SK-N-SH (cell line): Measurements from ENCODE around the gene RPL7A. TPM values are rescaled to one million over a fixed set of nuclear protein-coding genes. Genes with fewer than 3 reads are reported as not detected.
A peak's percentile ranks its signal among the peaks of the same experiment; 100 is the strongest.

Experiments used
- CTCF ChIA-PET: fragments of 300-600, 350-600 bp; formaldehyde crosslinking; extraction: SDS; loops from one replicate; lab custom pipeline; 2021; lab: Yijun Ruan, JAX
- POLR2A ChIA-PET: fragments of 350-600 bp; sonication (Branson Sonifier 250); formaldehyde crosslinking; extraction: SDS; loops from one replicate; lab custom pipeline; 2020; ENCODE audit warnings: antibody characterized with exemption, inconsistent platforms; lab: Yijun Ruan, JAX
- DNase-seq: peaks from one replicate; pipeline ENCODE4 v3.0.0; 2012
- H2AFZ ChIP-seq: fragments of 200-600 bp; sonication (generic); 2 replicates; pipeline ENCODE4 v1.8.1; 2016; ENCODE audit warnings: antibody characterized with exemption, mild to moderate bottlenecking, low read depth
- H3F3A ChIP-seq: fragments of 200-600 bp; sonication (generic); replicated peaks from 2 replicates; pipeline ENCODE3; 2016; ENCODE audit warnings: antibody characterized with exemption, mild to moderate bottlenecking; ENCODE audit not compliant: insufficient read depth
- H3K27ac ChIP-seq, 2 experiments: fragments of 200-500 bp in 1 of 2; fragments of 200-600 bp in 1 of 2; sonication (Bioruptor generic) in 1 of 2; sonication (generic), shearing (Covaris generic) in 1 of 2; 2 replicates each; pipeline versions ENCODE4 v1.5.1 to v1.6.1; 2014 to 2016; ENCODE audit warnings: low read depth in 2 of 2, inconsistent platforms in 1 of 2, low read length in 1 of 2, mild to moderate bottlenecking in 1 of 2, mixed read lengths in 1 of 2
- H3K27me3 ChIP-seq: fragments of 200-600 bp; sonication (generic), shearing (Covaris generic); 2 replicates; pipeline ENCODE4 v1.6.1; 2016; ENCODE audit warnings: mixed run types; ENCODE audit not compliant: insufficient read depth
- H3K36me3 ChIP-seq, 2 experiments: fragments of 200-500 bp in 1 of 2; fragments of 200-600 bp in 1 of 2; sonication (Bioruptor generic) in 1 of 2; sonication (generic) in 1 of 2; replicated peaks in 1 of 2; 2 replicates each; pipeline versions ENCODE3 to v1.5.1; 2014 to 2016; ENCODE audit warnings: low read length in 1 of 2, mild to moderate bottlenecking in 1 of 2; ENCODE audit not compliant: insufficient read depth in 2 of 2, control insufficient read depth in 1 of 2
- H3K4me1 ChIP-seq, 2 experiments: fragments of 200-500 bp in 1 of 2; fragments of 200-600 bp in 1 of 2; sonication (Bioruptor generic) in 1 of 2; sonication (generic), shearing (Covaris generic) in 1 of 2; 2 replicates each; pipeline versions ENCODE4 v1.5.1 to v1.6.1; 2014 to 2016; ENCODE audit warnings: low read depth in 1 of 2, low read length in 1 of 2, mixed run types in 1 of 2; ENCODE audit not compliant: insufficient read depth in 2 of 2, control insufficient read depth in 1 of 2
- H3K4me2 ChIP-seq: fragments of 200-600 bp; sonication (generic), shearing (Covaris generic); 2 replicates; pipeline ENCODE4 v1.6.1; 2017; ENCODE audit warnings: mixed run types
- H3K4me3 ChIP-seq, 2 experiments: fragments of 200-500 bp in 1 of 2; fragments of 200-600 bp in 1 of 2; sonication (Bioruptor generic) in 1 of 2; sonication (generic), shearing (Covaris generic) in 1 of 2; 2 replicates each; pipeline versions ENCODE4 v1.5.1 to v1.8.1; 2014 to 2016; ENCODE audit warnings: low read depth in 2 of 2, inconsistent platforms in 1 of 2, low read length in 1 of 2, mild to moderate bottlenecking in 1 of 2, mixed read lengths in 1 of 2, moderate library complexity in 1 of 2
- H3K79me2 ChIP-seq: fragments of 200-600 bp; sonication (generic); 2 replicates; pipeline ENCODE4 v1.8.1; 2017; ENCODE audit warnings: mild to moderate bottlenecking; ENCODE audit not compliant: insufficient read depth
- H3K9ac ChIP-seq: fragments of 200-600 bp; sonication (generic); 2 replicates; pipeline ENCODE4 v1.6.1; 2017; ENCODE audit warnings: mixed run types
- H3K9me2 ChIP-seq: fragments of 200-600 bp; sonication (generic); 2 replicates; pipeline ENCODE4 v1.6.1; 2017; ENCODE audit warnings: mixed run types
- H3K9me3 ChIP-seq: fragments of 200-600 bp; sonication (generic); 2 replicates; pipeline ENCODE4 v1.6.1; 2017; ENCODE audit warnings: mixed run types, mild to moderate bottlenecking, moderate library complexity
- H4K20me1 ChIP-seq: fragments of 200-600 bp; sonication (generic); 2 replicates; pipeline ENCODE4 v1.6.1; 2017; ENCODE audit warnings: mild to moderate bottlenecking, mixed run types; ENCODE audit not compliant: insufficient read depth
- CHD2 ChIP-seq: fragments of 150-350 bp; IDR thresholded peaks from 2 replicates; pipeline ENCODE4 v1.6.1; 2018; ENCODE audit warnings: low read length; ENCODE audit not compliant: partially characterized antibody
- EP300 ChIP-seq, 2 experiments: IDR thresholded peaks; 2 replicates each; pipeline versions ENCODE4 v1.4.0 to v1.6.1; 2012; ENCODE audit warnings: borderline replicate concordance in 1 of 2, low read depth in 1 of 2, low read length in 1 of 2
- EZH2phosphoT487 ChIP-seq: fragments of 200-600 bp; sonication (generic); IDR thresholded peaks from 2 replicates; pipeline ENCODE4 v1.6.1; 2017; ENCODE audit warnings: low read depth, mixed run types, mild to moderate bottlenecking, antibody characterized with exemption, moderate library complexity, borderline replicate concordance
- FOXJ3 ChIP-seq: sonication (generic); formaldehyde crosslinking; IDR thresholded peaks from 2 replicates; pipeline ENCODE4 v1.5.1; 2020; ENCODE audit warnings: mild to moderate bottlenecking, missing genetic modification reagents
- GABPA ChIP-seq: IDR thresholded peaks from 2 replicates; pipeline ENCODE4 v1.4.0; 2012; ENCODE audit warnings: low read depth, mild to moderate bottlenecking
- GATA2 ChIP-seq: sonication (generic); formaldehyde crosslinking; IDR thresholded peaks from 2 replicates; pipeline ENCODE4 v1.5.0; 2020; ENCODE audit warnings: mild to moderate bottlenecking, missing genetic modification reagents
- JUND ChIP-seq: IDR thresholded peaks from 2 replicates; pipeline ENCODE4 v1.4.0; 2012
- NFIC ChIP-seq: IDR thresholded peaks from 2 replicates; pipeline ENCODE4 v1.4.0; 2012; ENCODE audit warnings: borderline replicate concordance
- POLR2AphosphoS5 ChIP-seq: IDR thresholded peaks from 2 replicates; pipeline ENCODE4 v1.6.1; 2012; ENCODE audit warnings: low read depth, low read length
- RCOR1 ChIP-seq: fragments of 150-350 bp; IDR thresholded peaks from 2 replicates; pipeline ENCODE4 v1.6.1; 2017; ENCODE audit warnings: antibody characterized with exemption, low read length
- SIN3A ChIP-seq: IDR thresholded peaks from 2 replicates; pipeline ENCODE4 v1.6.1; 2012; ENCODE audit warnings: low read depth, mild to moderate bottlenecking, low read length, moderate library complexity, borderline replicate concordance
- USF2 ChIP-seq: fragments of 150-350 bp; IDR thresholded peaks from 2 replicates; pipeline ENCODE4 v1.6.1; 2017; ENCODE audit warnings: antibody characterized with exemption, low read length, low read depth, borderline replicate concordance
- YY1 ChIP-seq: IDR thresholded peaks from 2 replicates; pipeline ENCODE4 v1.4.0; 2012; ENCODE audit warnings: low read depth, mild to moderate bottlenecking
- ZBTB33 ChIP-seq: IDR thresholded peaks from 2 replicates; pipeline ENCODE4 v1.4.0; 2012; ENCODE audit warnings: low read depth, borderline replicate concordance
- whole genome bisulfite sequencing: methylation state at CpG from one replicate; pipeline ENCODE4 v1.1.6; 2017; ENCODE audit warnings: low lambda C conversion rate; 5-methylcytosine and 5-hydroxymethylcytosine counted together
- polyA plus RNA-seq, 3 experiments: library from polyadenylated mRNA; depleted of rRNA; stranded (reverse); fragments of >200 nt; gene quantifications; 2 replicates each; pipeline ENCODE4 v1.2.3, GENCODE V29; 2012
- TF ChIP-seq, protein P1 (sequence below): IDR thresholded peaks from 2 replicates; pipeline ENCODE4 v1.4.0; 2012; ENCODE audit warnings: low read depth, borderline replicate concordance
- TF ChIP-seq, protein P2 (sequence below): fragments of 200-600 bp; sonication (generic); IDR thresholded peaks from 2 replicates; pipeline ENCODE4 v1.6.1; 2017; ENCODE audit warnings: antibody characterized with exemption, mild to moderate bottlenecking, moderate library complexity

RPL7A gene
- polyA plus RNA-seq, 1 of the 3 experiments (the other 2 are of a cell fraction), result 4,121 TPM

GRCh38 chr9:133342069-133342406 lies 6.0 kb upstream of the RPL7A start:
- Histone ChIP-seq H3K27ac (no peak overlapping the region), H3K4me3 (no peak overlapping the region), H3K4me1 (peaks cover 0 to 11% of the 10 kb centered on the region in 2 experiments; a peak in 1 of 4 replicates), H4K20me1 (peaks cover 9% of the 10 kb centered on the region; the same call in 1 of the 2 replicates), H3K4me2 (no peak overlapping the region), H3K9me2 (no peaks in the 10 kb centered on the region), H3K9me3 (no peaks in the 10 kb centered on the region), H3F3A (peaks cover 5% of the 10 kb centered on the region), H3K36me3 (peaks cover 20 to 68% of the 10 kb centered on the region in 2 experiments), H3K79me2 (peaks cover 18% of the 10 kb centered on the region), H3K27me3 (no peaks in the 10 kb centered on the region), H2AFZ (no peak overlapping the region), H3K9ac (no peak overlapping the region)
- 93% methylated on average over 9 of the region's 12 CpGs for WGBS
- TF ChIP-seq SIN3A (no peak), NFIC (no peak), JUND (no peak), YY1 (no peak), FOXJ3 (CRISPR knock-in tag) (no peak), POLR2AphosphoS5 (no peak), EZH2phosphoT487 (no peak), RCOR1 (no peak), ZBTB33 (no peak), GATA2 (CRISPR knock-in tag) (no peak), USF2 (no peak), EP300 (IDR thresholded peaks at IDR 0.05; ENCODE audit: borderline replicate concordance in 1 of 2, low read depth in 1 of 2, low read length in 1 of 2) (no peak), GABPA (no peak)
- TF ChIP-seq, protein P1, sequence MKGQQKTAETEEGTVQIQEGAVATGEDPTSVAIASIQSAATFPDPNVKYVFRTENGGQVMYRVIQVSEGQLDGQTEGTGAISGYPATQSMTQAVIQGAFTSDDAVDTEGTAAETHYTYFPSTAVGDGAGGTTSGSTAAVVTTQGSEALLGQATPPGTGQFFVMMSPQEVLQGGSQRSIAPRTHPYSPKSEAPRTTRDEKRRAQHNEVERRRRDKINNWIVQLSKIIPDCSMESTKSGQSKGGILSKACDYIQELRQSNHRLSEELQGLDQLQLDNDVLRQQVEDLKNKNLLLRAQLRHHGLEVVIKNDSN, result no peak
- peak; percentile 44 for DNase-seq
- ChIA-PET CTCF (interaction anchor here (0.6 to 2.1 kb wide), 5 partner anchors 9 to 161 kb away, joined by 3 to 10 read pairs (median 4); no protein-coding TSS in a partner anchor), POLR2A (no interaction called here)

- CTCF ChIA-PET, result interaction anchor here (0.7 to 2.1 kb wide), 9 partner anchors 9 to 161 kb away, joined by 4 to 10 read pairs (median 4); no protein-coding TSS in a partner anchor
Observed at GRCh38 chr9:133342570-133342969, 5.4 kb upstream of the RPL7A start.

More at GRCh38 chr9:133342570-133342969, 5.4 kb upstream of the RPL7A start:
- Histone ChIP-seq H3K36me3 (peaks cover 20 to 68% of the 10 kb centered on the region in 2 experiments), H3K27ac (no peak overlapping the region), H3F3A (no peaks in the 10 kb centered on the region), H3K9me3 (no peaks in the 10 kb centered on the region), H3K4me1 (peaks cover 0 to 11% of the 10 kb centered on the region in 2 experiments; a peak in 1 of 4 replicates), H3K9me2 (no peaks in the 10 kb centered on the region), H3K4me2 (no peak overlapping the region), H3K9ac (no peak overlapping the region), H4K20me1 (peaks cover 9% of the 10 kb centered on the region; the same call in 1 of the 2 replicates), H3K27me3 (no peaks in the 10 kb centered on the region), H2AFZ (no peak overlapping the region), H3K4me3 (no peak overlapping the region), H3K79me2 (peaks cover 23% of the 10 kb centered on the region)
- DNase-seq, result peak; percentile 57
- TF ChIP-seq, protein P2, sequence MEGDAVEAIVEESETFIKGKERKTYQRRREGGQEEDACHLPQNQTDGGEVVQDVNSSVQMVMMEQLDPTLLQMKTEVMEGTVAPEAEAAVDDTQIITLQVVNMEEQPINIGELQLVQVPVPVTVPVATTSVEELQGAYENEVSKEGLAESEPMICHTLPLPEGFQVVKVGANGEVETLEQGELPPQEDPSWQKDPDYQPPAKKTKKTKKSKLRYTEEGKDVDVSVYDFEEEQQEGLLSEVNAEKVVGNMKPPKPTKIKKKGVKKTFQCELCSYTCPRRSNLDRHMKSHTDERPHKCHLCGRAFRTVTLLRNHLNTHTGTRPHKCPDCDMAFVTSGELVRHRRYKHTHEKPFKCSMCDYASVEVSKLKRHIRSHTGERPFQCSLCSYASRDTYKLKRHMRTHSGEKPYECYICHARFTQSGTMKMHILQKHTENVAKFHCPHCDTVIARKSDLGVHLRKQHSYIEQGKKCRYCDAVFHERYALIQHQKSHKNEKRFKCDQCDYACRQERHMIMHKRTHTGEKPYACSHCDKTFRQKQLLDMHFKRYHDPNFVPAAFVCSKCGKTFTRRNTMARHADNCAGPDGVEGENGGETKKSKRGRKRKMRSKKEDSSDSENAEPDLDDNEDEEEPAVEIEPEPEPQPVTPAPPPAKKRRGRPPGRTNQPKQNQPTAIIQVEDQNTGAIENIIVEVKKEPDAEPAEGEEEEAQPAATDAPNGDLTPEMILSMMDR, result peak; percentile 33
- TF ChIP-seq CHD2, result no peak
- WGBS, result 93% methylated on average over 7 of the region's 11 CpGs
- POLR2A ChIA-PET, result interaction anchor here (0.6 kb wide), 1 partner anchor 77 kb away, joined by 4 read pairs; no protein-coding TSS in a partner anchor
